NCI-H82 (cell line): Measurements from ENCODE around the gene ADCK1.
A peak's percentile ranks its signal among the peaks of the same experiment; 100 is the strongest.
"Not testable (repeated sequence)": the region's sequence is repeated elsewhere in the genome, so short reads cannot be mapped to it uniquely, and the experiment has no call there.

ENCODE experiments used
- DNase-seq: peaks from one replicate; lab custom pipeline; 2025; lab: John Stamatoyannopoulos, UW

Gene ADCK1

DNA sequence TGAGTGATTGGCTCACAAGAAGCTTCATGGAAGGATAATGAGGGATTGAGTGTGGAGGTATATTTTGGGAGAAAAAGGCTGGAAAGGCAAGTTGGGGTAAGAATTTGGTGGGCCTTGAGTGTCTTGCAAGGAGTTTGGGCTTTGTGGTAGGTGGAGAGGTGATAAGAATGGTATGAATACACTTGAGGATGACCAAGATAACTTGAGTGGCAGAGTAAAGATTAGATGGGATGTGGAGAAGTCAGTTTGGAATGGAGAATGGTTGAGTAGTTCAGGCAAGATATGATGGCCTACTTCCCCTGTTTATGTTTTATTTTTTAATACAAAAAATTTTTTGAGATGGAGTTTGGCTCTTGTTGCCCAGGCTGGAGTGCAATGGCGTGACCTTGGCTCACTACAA lies 9.1 kb downstream of the ADCK1 start:
- DNase-seq: no peak

DNA sequence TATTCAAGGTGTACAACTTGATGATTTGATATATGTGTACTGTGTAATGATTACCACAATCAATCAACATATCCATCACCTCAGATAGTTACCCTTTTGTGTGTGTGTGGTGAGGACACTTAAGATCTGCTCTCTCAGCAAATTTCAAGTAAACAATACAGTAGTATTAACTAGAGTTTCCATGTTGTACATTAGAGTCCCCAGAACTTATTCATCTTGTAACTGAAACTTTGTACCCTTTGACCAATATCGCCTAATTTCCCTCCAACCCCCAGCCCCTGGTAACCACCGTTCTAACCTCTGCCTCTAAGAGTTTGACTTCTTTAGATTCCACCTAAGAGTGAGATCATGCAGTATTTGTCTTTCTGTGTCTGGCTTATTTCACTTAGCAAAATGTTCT lies 12.1 kb downstream of the ADCK1 start:
- DNase-seq: no peak

DNA sequence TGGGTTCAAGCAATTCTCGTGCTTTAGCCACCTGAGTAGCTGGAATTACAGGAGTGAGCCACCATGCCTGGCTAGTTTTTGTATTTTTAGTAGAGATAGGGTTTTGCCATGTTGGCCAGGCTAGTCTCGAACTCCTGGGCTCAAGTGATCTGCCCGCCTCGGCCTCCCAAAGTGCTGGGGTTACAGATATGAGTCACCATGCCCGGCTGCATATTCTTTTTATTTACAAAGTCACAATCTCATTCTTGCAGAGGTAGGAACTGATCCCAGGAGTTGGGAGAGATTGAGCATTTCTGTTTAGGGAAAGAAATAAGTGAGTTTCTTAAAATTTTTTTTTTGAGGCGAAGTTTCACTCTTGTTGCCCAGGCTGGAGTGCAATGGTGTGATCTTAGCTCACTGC lies 12.8 kb downstream of the ADCK1 start:
- not testable (repeated sequence) for DNase-seq

DNA sequence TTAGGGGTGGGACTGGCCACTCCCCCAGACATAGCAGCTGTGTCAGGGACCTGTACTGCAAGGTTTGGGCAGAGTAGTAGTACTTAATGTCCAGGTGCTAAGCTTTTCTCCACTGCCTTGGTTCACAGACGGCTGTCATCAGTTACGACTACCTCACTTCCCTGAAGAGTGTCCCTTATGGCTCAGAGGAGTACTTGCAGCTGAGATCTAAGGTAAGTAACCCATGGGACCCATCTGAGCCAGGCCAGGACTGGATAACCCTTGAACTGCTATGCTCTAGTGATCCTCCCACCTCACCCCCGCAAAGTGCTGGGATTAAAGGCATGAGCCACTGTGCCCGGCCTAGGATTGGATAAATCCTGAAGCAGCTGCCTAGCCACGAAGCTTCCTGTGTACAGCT lies 22.4 kb downstream of the ADCK1 start:
- peak; percentile 7 for DNase-seq

DNA sequence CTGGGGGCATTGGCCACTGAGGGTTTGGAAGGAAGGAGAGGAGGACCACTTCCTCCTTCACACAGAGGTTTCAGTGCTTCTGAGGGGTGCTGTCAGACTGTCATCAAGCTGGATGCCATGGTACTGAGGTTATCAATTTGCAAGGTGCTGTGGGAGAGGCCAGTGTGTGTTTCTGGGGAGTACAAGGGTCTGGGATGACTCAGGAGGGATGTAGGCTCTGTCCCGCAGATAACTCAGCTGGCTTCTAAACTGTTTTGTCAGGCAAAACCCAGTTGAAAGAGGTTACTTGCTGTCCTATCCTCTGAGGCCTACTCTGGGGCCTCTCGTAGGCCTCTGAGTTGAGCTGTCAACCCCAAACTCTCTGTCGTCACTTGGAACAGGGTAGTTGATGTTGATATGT lies 22.8 kb downstream of the ADCK1 start:
- DNase-seq: no peak

GRCh38 chr14:77823378-77823777 lies 23.5 kb downstream of the ADCK1 start:
- DNase-seq: no peak

DNA sequence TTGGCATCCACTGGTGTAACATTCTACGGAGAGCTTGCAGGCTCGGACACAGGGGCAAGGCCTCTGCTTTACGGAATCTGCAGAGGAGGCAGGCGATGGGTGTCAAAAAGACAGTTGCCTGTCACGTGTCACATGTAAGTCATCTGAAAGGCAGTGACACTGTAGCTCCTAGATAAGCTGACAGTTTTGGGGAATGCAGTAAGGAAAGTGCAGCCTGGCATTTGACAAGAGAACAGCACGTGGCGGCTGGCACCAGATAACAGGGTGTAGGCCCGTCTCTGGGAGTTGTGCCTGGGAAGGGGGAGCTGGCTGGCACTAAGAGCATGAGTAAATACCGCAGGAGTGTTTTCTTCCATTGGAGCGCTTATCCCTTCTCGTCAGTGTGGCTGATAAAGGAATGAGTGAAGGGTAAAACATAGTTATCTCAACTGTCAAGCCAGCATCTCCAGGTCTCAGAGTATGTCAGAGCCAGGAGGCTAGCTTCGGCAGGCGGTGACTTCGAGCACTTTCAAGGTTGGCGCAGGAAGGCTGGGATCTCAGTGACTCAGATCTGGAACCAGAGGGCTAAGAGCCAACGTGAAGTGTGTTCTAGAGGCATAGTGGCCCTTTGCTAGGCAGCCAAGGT lies 26.1 kb downstream of the ADCK1 start:
- DNase-seq: no peak

GRCh38 chr14:77830692-77831091 lies 30.8 kb downstream of the ADCK1 start:
- DNase-seq: no peak

DNA sequence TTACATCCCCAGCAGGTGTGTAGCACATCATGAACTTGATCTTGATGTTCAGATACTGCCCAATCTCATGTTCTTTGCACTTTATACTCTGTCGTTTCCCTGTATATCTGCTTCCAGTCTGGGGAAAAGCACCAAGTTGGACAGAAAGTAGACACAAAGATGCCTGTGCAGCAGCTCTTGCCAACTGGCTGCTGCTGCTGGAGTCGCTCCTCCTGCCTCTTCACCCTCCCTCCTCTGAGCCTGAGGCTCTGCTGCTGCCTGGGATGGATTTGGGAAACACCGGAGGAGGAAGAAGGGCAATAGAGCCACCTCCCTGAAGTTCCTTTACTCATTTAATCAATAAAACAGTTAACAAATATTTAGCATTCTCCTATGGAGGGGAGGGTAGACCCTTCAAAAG lies 32.4 kb downstream of the ADCK1 start:
- DNase-seq: no peak

DNA sequence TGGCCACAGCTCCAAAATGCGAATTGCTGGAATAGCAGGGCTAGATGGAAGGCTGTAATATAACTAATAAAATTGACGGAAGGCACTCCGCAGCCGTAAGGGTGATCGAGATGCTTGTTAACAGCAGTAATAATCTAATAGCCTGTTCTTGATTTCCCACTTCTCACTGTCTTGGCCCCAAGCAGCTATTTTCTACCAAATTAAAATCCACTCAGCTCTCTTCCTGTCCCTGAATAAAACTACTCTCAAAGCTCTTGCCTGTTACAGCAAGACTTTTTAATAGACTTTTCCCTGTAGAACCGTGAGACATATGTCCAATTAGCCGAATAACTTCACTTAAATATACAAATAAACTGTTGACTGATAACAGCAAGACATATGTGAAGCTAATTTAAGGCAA lies 38.0 kb downstream of the ADCK1 start:
- DNase-seq: no peak

GRCh38 chr14:77838831-77839511 lies 39.1 kb downstream of the ADCK1 start:
- no peak for DNase-seq

DNA sequence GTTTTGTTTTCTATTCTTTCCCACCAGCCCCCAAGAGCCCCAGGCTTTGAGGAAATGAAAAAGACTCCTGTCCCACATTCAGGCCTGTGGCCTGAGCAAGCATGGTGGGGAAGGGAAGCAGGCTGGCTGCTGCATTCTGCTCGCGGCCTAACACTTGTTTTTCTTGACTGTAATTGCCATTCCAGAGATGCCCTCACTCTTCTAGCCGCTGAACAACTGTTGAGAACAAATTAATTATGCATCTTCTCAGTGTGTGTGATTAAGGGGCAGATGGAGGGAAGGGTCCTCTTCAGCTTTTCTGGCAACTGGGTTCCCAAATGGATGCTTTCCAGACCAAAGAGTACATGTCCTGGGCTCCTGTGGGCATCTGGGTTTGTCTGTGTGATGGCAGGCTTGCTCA lies 43.3 kb downstream of the ADCK1 start:
- no peak for DNase-seq

- DNase-seq: no peak
These were observed 43.7 kb downstream of the ADCK1 start for GRCh38 chr14:77843651-77844050.

DNA sequence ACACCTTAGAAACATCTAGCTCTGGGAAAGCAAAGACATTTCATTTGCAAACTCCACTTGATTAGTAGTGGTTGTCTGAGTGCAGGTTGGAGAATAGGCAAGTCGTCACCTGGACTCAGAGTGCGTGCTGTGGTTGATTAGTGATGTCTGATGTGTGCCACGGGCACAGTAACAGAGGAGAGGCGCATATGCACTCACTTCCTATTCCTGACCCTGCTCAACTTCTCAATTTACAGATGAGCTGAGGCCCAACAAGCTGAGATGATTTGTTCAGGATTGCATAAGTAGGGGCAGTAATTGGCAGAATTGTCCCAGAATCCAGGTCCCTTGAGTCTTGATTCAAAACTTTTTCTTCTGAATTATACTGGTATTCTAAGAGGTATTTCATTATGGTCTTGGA lies 44.9 kb downstream of the ADCK1 start:
- no peak for DNase-seq

- DNase-seq: no peak
These were observed 48.1 kb downstream of the ADCK1 start for GRCh38 chr14:77848031-77848430.

DNA sequence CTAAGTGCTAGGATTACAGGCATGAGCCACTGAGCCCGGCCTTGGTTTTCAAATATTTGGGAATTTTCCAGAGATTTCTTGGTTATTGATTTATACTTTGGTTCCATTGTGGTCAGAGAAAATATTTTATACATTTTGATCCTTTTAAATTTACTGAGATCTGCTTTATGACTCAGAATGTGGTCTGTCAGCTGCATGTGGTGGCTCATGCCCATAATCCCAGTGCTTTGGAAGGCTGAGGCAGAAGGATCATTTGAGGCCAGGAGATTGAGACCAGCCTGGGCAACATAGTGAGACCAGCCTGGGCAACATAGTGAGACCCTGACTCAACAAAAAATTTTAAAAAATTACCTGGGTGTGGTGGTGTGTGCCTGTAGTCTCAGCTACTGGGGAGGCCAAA lies 49.8 kb downstream of the ADCK1 start:
- DNase-seq: no peak

- DNase-seq: no peak
These were observed 54.0 kb downstream of the ADCK1 start for GRCh38 chr14:77853919-77854318.

- no peak for DNase-seq
These were observed 57.0 kb downstream of the ADCK1 start for GRCh38 chr14:77856941-77857340.

DNA sequence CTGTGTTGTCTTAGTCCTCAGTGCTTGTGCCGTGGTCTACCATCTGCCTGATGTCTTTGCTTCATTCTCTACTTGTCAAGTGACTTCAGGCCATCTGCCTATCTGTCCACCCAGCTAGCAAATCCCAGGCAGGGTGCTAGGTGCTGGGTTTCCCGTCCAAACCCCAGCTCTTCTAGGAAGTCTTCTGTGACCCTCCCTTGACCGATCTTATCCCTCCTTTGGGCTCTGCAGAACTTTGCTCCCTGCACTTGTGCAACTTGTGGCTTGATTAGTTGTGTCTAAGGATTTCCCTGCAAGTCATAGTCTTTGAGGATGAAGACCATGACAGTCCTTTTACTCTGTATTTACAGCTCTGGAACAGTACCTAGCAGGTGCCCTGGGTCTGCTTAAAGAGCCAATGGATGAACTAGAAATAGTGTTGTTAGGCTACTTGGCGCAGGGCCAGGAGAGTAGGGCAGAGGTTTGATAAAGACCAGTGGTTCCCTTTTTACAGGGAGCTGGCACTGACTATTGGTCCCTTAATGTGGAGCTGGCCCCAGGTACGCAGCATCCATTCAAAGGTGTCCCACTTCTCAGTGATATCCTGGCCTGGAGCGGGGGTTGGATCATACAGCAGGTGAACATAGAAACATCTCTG lies 60.1 kb downstream of the ADCK1 start:
- DNase-seq: no peak

- no peak for DNase-seq
These were observed 61.3 kb downstream of the ADCK1 start for GRCh38 chr14:77861201-77861600.

DNA sequence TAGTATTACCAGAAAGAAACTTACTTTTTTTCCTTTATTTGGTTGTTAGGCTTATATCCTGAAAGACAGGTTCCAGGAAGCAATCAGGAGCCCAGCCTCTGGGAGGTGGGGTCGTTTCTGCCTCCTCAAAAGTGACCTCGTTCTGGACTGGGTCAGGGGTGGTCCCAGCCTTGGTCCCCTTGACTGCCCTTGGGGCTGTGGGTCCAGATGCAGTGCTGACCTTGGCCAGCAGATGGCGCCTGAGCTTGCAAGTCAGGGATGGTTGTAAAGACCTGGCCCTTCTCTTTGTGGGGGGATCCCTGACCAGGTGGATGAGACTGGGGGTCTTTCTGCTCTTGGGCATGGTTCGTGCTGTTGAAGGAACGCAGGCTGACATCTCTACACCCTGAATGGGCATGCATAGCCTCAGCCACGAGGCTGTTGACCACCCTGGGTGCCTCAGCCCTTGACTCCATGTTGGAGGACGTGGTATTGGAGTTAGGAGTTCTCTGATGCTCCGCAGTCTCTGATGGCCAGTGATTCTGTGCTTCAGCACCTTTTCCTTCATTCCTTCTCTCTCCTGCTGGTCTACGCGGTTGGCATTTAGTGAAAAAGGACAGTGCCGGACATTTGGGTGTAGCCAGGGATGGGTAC lies 62.4 kb downstream of the ADCK1 start:
- DNase-seq: peak; percentile 69

DNA sequence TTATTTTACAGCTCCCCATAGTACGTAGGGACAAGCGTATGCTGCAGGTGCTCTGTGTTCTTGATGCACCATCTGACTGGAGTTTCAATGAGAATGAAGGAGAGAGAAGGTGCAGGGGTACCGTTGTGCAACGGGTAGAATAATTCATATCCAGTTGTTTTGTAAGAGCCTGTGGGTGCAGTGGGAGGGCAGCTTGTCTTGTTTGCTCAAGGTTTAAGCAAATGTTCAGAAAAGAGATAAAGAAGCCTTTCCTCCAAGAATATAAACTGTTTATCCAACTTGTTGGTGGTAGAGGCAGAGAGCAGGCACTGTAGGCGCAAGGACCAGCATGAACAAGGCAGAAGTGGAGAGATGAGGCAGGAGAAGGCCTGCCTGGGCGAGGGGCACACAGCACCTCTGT lies 64.2 kb downstream of the ADCK1 start:
- no peak for DNase-seq

- no peak for DNase-seq
These were observed 64.7 kb downstream of the ADCK1 start for GRCh38 chr14:77864580-77864979.
